ENCODE data around the gene ENDOD1.

Gene ENDOD1

GRCh38 chr11:95054356-95054755 is 35.3 kb upstream of the ENDOD1 start:
- Histone ChIP-seq H3F3A (ENCODE audit: insufficient read depth, low read length) (no peaks in the 10 kb centered on the region), H3K27me3 (replicated peaks; ENCODE audit: insufficient read depth, low read length) (no peaks in the 10 kb centered on the region), H3K36me3 (replicated peaks; ENCODE audit: insufficient read depth, low read length) (no peaks in the 10 kb centered on the region), H3K9me2 (replicated peaks; ENCODE audit: insufficient read depth, low read length) (no peaks in the 10 kb centered on the region), H3K9ac (ENCODE audit: low read length) (no peak overlapping the region), H3K27ac (ENCODE audit: low read length) (no peak overlapping the region), H3K4me3 (ENCODE audit: low read length) (no peak overlapping the region), H4K20me1 (ENCODE audit: insufficient read depth, low read length) (no peaks in the 10 kb centered on the region), H3K79me2 (ENCODE audit: low read length) (no peaks in the 10 kb centered on the region), H3K4me1 (ENCODE audit: low read length) (no peaks in the 10 kb centered on the region), H3K4me2 (ENCODE audit: low read depth, low read length) (no peak overlapping the region), H2AFZ (ENCODE audit: low read length) (no peak overlapping the region), H3K9me3 (replicated peaks; ENCODE audit: insufficient read depth, low read length) (no peaks in the 10 kb centered on the region)
- DNase-seq, result no peak
- TF ChIP-seq EZH2 (optimal IDR thresholded peaks at IDR 0.05; ENCODE audit: low read depth, low read length) (no peak), EZH2phosphoT487 (IDR thresholded peaks at IDR 0.05; ENCODE audit: low read length) (no peak)
- TF ChIP-seq, protein P1, sequence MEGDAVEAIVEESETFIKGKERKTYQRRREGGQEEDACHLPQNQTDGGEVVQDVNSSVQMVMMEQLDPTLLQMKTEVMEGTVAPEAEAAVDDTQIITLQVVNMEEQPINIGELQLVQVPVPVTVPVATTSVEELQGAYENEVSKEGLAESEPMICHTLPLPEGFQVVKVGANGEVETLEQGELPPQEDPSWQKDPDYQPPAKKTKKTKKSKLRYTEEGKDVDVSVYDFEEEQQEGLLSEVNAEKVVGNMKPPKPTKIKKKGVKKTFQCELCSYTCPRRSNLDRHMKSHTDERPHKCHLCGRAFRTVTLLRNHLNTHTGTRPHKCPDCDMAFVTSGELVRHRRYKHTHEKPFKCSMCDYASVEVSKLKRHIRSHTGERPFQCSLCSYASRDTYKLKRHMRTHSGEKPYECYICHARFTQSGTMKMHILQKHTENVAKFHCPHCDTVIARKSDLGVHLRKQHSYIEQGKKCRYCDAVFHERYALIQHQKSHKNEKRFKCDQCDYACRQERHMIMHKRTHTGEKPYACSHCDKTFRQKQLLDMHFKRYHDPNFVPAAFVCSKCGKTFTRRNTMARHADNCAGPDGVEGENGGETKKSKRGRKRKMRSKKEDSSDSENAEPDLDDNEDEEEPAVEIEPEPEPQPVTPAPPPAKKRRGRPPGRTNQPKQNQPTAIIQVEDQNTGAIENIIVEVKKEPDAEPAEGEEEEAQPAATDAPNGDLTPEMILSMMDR (IDR thresholded peaks at IDR 0.05; ENCODE audit: low read length), result no peak

- H3K36me3 ChIP-seq (replicated peaks; ENCODE audit: insufficient read depth, low read length), result no peaks in the 10 kb centered on the region
- no peak overlapping the region for H3K4me2 ChIP-seq (ENCODE audit: low read depth, low read length)
- no peaks in the 10 kb centered on the region for H3K9me3 ChIP-seq (replicated peaks; ENCODE audit: insufficient read depth, low read length)
- no peaks in the 10 kb centered on the region for H3K4me1 ChIP-seq (ENCODE audit: low read length)
- H2AFZ ChIP-seq (ENCODE audit: low read length), result no peak overlapping the region
- H3K27me3 ChIP-seq (replicated peaks; ENCODE audit: insufficient read depth, low read length), result no peaks in the 10 kb centered on the region
- H3K9me2 ChIP-seq (replicated peaks; ENCODE audit: insufficient read depth, low read length), result no peaks in the 10 kb centered on the region
- H4K20me1 ChIP-seq (ENCODE audit: insufficient read depth, low read length), result no peaks in the 10 kb centered on the region
- no peaks in the 10 kb centered on the region for H3F3A ChIP-seq (ENCODE audit: insufficient read depth, low read length)
- DNase-seq, result no peak
- H3K79me2 ChIP-seq (ENCODE audit: low read length), result no peaks in the 10 kb centered on the region
- H3K4me3 ChIP-seq (ENCODE audit: low read length), result no peak overlapping the region
- TF ChIP-seq, protein P1 (IDR thresholded peaks at IDR 0.05; ENCODE audit: low read length), result no peak
- no peak for TF ChIP-seq EZH2phosphoT487 (IDR thresholded peaks at IDR 0.05; ENCODE audit: low read length)
- no peak overlapping the region for H3K9ac ChIP-seq (ENCODE audit: low read length)
- H3K27ac ChIP-seq (ENCODE audit: low read length), result no peak overlapping the region
These were observed 34.3 kb upstream of the ENDOD1 start for GRCh38 chr11:95055283-95055897.

- Histone ChIP-seq H3K36me3 (replicated peaks; ENCODE audit: insufficient read depth, low read length) (no peaks in the 10 kb centered on the region), H3F3A (ENCODE audit: insufficient read depth, low read length) (no peaks in the 10 kb centered on the region), H3K27ac (ENCODE audit: low read length) (no peak overlapping the region), H3K4me3 (ENCODE audit: low read length) (no peak overlapping the region), H4K20me1 (ENCODE audit: insufficient read depth, low read length) (no peaks in the 10 kb centered on the region), H2AFZ (ENCODE audit: low read length) (no peak overlapping the region), H3K4me1 (ENCODE audit: low read length) (no peaks in the 10 kb centered on the region), H3K9me2 (replicated peaks; ENCODE audit: insufficient read depth, low read length) (no peaks in the 10 kb centered on the region), H3K4me2 (ENCODE audit: low read depth, low read length) (no peak overlapping the region), H3K79me2 (ENCODE audit: low read length) (no peaks in the 10 kb centered on the region), H3K9ac (ENCODE audit: low read length) (no peak overlapping the region), H3K9me3 (replicated peaks; ENCODE audit: insufficient read depth, low read length) (no peaks in the 10 kb centered on the region), H3K27me3 (replicated peaks; ENCODE audit: insufficient read depth, low read length) (no peaks in the 10 kb centered on the region)
- no peak for TF ChIP-seq EZH2phosphoT487 (IDR thresholded peaks at IDR 0.05; ENCODE audit: low read length)
- TF ChIP-seq, protein P1 (IDR thresholded peaks at IDR 0.05; ENCODE audit: low read length), result no peak
- no peak for TF ChIP-seq EZH2 (optimal IDR thresholded peaks at IDR 0.05; ENCODE audit: low read depth, low read length)
- DNase-seq, result no peak
These were observed 31.7 kb upstream of the ENDOD1 start for GRCh38 chr11:95057959-95058358.

All from MM.1S (cell line).